Measurements from ENCODE around the gene C16orf54.

DNA sequence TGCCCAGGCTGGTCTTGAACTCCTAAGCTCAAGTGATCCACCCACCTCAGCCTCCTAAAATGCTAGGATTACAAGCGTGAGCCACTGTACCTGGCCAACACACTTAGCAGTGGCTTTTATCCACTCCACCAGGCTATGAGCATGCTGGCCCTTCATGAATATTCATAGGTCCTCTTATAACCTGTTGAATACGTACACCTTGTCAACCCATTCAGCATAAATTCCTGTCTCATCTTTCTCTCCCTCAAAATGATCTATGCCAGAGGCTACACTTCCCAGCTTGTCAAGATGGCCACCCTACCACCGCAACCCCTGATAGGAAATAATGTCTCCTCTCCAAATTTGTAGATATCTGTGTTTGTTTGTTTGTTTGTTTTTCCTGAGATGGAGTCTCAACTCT is 21.3 kb upstream of the C16orf54 start:
- TF ChIP-seq TAF1 (IDR thresholded peaks at IDR 0.05; ENCODE audit: low read depth, low read length) (no peak), POLR2A (IDR thresholded peaks at IDR 0.05; ENCODE audit: low read depth, low read length) (no peak), SPI1 (IDR thresholded peaks at IDR 0.05; ENCODE audit: low read depth, low read length) (no peak), POLR2AphosphoS5 (IDR thresholded peaks at IDR 0.05; ENCODE audit: low read depth, low read length) (no peak), POU2F2 (IDR thresholded peaks at IDR 0.05; ENCODE audit: low read depth, low read length) (no peak)

All from GM12891 (cell line).